ENCODE results near the gene NCKAP5.
A peak's percentile ranks its signal among the peaks of the same experiment; 100 is the strongest.

Gene NCKAP5

DNA sequence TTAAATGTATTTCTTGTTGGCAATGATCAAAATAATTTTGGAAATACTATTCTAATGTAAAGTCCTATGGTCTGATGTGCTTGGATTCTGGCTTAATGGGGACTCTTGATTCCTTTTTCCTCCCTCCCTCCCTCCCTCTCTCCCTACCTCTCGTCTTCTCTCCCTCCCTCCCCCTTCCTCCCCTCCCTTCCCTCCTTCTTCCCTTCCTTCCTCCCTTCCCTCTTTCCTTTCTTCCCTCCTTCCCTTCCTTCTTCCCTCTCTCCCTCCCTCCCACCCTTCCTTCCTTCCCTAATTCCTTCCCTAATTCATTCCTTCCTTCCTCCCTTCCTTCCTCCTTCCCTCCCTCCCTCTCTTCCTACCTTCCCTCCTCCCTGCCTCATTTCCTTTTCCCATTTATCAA is 19.9 kb upstream of the NCKAP5 start:
- Histone ChIP-seq H3K4me2 (ENCODE audit: low read length, poor library complexity, severe bottlenecking) (no peak overlapping the region), H3K36me3 (ENCODE audit: control insufficient read depth in 1 of 2, insufficient read depth in 2 of 2, low read depth in 1 of 2, low read length in 2 of 2) (no peaks in the 10 kb centered on the region), H2BK15ac (ENCODE audit: low read depth, poor library complexity, severe bottlenecking) (no peak overlapping the region), H2AFZ (ENCODE audit: low read depth, low read length) (no peak overlapping the region), H3K14ac (ENCODE audit: low read length in 2 of 2) (no peak overlapping the region), H3K4ac (ENCODE audit: low read depth in 1 of 2, low read length in 2 of 2) (no peak overlapping the region), H3K9me3 (ENCODE audit: control insufficient read depth, low read length) (no peaks in the 10 kb centered on the region), H3K18ac (ENCODE audit: low read depth in 1 of 2, low read length in 2 of 2) (no peak overlapping the region), H3K4me3 (ENCODE audit: insufficient read depth in 1 of 2, low read depth in 1 of 2, low read length in 2 of 2) (no peak overlapping the region), H2BK12ac (ENCODE audit: low read length in 2 of 2) (no peak overlapping the region), H2AK5ac (ENCODE audit: low read length, severe bottlenecking) (no peak overlapping the region), H3K9ac (ENCODE audit: low read length) (no peak overlapping the region), H4K91ac (ENCODE audit: low read length) (no peak overlapping the region), H3K23ac (ENCODE audit: low read length in 2 of 2) (no peak overlapping the region), H3K79me1 (replicated peaks; ENCODE audit: low read length, poor library complexity, severe bottlenecking) (no peaks in the 10 kb centered on the region), H4K8ac (ENCODE audit: low read length) (no peak overlapping the region), H3K4me1 (ENCODE audit: control insufficient read depth, insufficient read depth, low read depth, low read length) (peaks cover 4% of the 10 kb centered on the region), H2BK120ac (ENCODE audit: low read depth, low read length) (no peak overlapping the region), H2BK5ac (ENCODE audit: low read depth, low read length, poor library complexity, severe bottlenecking) (no peak overlapping the region), H3K27ac (ENCODE audit: low read length, poor library complexity, severe bottlenecking) (no peak overlapping the region), H3K27me3 (ENCODE audit: control insufficient read depth in 1 of 2, insufficient read depth in 1 of 2, low read length in 2 of 2) (peaks cover 0 to 4% of the 10 kb centered on the region in 2 experiments)
- 53% methylated on average over 1 of the region's 1 CpG for WGBS
- DNase-seq, result no peak

- Histone ChIP-seq H3K27ac (ENCODE audit: low read length, poor library complexity, severe bottlenecking) (no peak overlapping the region), H2AK5ac (ENCODE audit: low read length, severe bottlenecking) (no peak overlapping the region), H3K18ac (ENCODE audit: low read depth in 1 of 2, low read length in 2 of 2) (no peak overlapping the region), H3K4me1 (ENCODE audit: control insufficient read depth, insufficient read depth, low read depth, low read length) (peaks cover 4% of the 10 kb centered on the region), H3K9ac (ENCODE audit: low read length) (no peak overlapping the region), H2BK120ac (ENCODE audit: low read depth, low read length) (no peak overlapping the region), H3K4me3 (ENCODE audit: insufficient read depth in 1 of 2, low read depth in 1 of 2, low read length in 2 of 2) (no peak overlapping the region), H2BK12ac (ENCODE audit: low read length in 2 of 2) (no peak overlapping the region), H4K8ac (ENCODE audit: low read length) (no peak overlapping the region), H2BK5ac (ENCODE audit: low read depth, low read length, poor library complexity, severe bottlenecking) (no peak overlapping the region), H3K9me3 (ENCODE audit: control insufficient read depth, low read length) (no peaks in the 10 kb centered on the region), H2BK15ac (ENCODE audit: low read depth, poor library complexity, severe bottlenecking) (no peak overlapping the region), H3K4ac (ENCODE audit: low read depth in 1 of 2, low read length in 2 of 2) (no peak overlapping the region), H3K79me1 (replicated peaks; ENCODE audit: low read length, poor library complexity, severe bottlenecking) (no peaks in the 10 kb centered on the region), H3K4me2 (ENCODE audit: low read length, poor library complexity, severe bottlenecking) (no peak overlapping the region), H3K23ac (ENCODE audit: low read length in 2 of 2) (no peak overlapping the region), H2AFZ (ENCODE audit: low read depth, low read length) (no peak overlapping the region), H3K14ac (ENCODE audit: low read length in 2 of 2) (no peak overlapping the region), H3K27me3 (ENCODE audit: control insufficient read depth in 1 of 2, insufficient read depth in 1 of 2, low read length in 2 of 2) (peaks cover 0 to 7% of the 10 kb centered on the region in 2 experiments), H3K36me3 (ENCODE audit: control insufficient read depth in 1 of 2, insufficient read depth in 2 of 2, low read depth in 1 of 2, low read length in 2 of 2) (no peaks in the 10 kb centered on the region), H4K91ac (ENCODE audit: low read length) (no peak overlapping the region)
- WGBS, result 94% methylated on average over 6 of the region's 6 CpGs
- no peak for DNase-seq
These were observed 18.7 kb upstream of the NCKAP5 start for GRCh38 chr2:133586978-133587377.

DNA sequence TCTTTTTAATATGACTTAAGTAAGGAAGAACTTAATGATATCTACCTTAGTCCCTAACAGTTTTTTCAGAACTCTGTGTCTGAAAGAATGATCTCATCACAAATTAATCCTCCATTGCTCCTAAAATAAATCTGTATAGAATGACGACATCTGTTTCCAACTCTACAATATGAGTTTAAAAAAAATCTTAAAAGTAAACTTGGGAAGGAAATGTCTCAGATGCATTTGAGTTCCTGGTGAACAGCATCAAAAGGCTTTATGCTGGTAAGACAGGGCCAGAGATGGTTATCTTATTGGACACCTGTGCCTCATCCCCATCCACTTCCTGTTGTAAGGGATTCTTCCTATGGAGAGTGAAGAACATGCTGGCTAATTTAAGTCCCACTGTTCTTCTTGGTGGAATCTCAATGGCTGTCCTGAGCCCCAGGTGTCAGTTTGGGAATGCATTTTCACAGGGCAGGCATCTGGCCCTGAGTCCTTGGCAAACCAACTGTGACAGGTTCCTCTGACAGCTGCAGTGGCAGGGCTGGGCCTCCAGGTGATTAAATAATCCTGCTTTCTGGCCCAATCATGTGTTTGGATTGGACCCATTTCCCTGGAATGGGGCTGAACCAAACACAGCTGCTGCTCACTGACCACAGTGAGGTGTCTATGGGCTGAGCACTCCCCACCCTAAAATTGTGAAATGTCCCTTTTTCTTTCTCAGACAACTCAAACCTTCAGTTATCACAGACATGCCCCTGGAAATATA is 12.9 kb upstream of the NCKAP5 start:
- peak overlapping the region in 1 of 2 experiments; percentile 27 for H3K14ac ChIP-seq (ENCODE audit: low read length in 2 of 2)
- H4K91ac ChIP-seq (ENCODE audit: low read length), result no peak overlapping the region
- DNase-seq, result no peak
- H2BK15ac ChIP-seq (ENCODE audit: low read depth, poor library complexity, severe bottlenecking), result no peak overlapping the region
- no peak overlapping the region for H3K18ac ChIP-seq (ENCODE audit: low read depth in 1 of 2, low read length in 2 of 2)
- H3K79me1 ChIP-seq (replicated peaks; ENCODE audit: low read length, poor library complexity, severe bottlenecking), result no peaks in the 10 kb centered on the region
- no peak overlapping the region for H2BK120ac ChIP-seq (ENCODE audit: low read depth, low read length)
- H3K9ac ChIP-seq (ENCODE audit: low read length), result no peak overlapping the region
- WGBS, result 60% methylated on average over 1 of the region's 1 CpG
- no peak overlapping the region for H3K23ac ChIP-seq (ENCODE audit: low read length in 2 of 2)
- H3K4me2 ChIP-seq (ENCODE audit: low read length, poor library complexity, severe bottlenecking), result no peak overlapping the region
- H2BK12ac ChIP-seq (ENCODE audit: low read length in 2 of 2), result no peak overlapping the region
- no peak overlapping the region for H3K4me3 ChIP-seq (ENCODE audit: insufficient read depth in 1 of 2, low read depth in 1 of 2, low read length in 2 of 2)
- H4K8ac ChIP-seq (ENCODE audit: low read length), result no peak overlapping the region
- no peaks in the 10 kb centered on the region for H3K36me3 ChIP-seq (ENCODE audit: control insufficient read depth in 1 of 2, insufficient read depth in 2 of 2, low read depth in 1 of 2, low read length in 2 of 2)
- H2BK5ac ChIP-seq (ENCODE audit: low read depth, low read length, poor library complexity, severe bottlenecking), result no peak overlapping the region
- no peak overlapping the region for H2AK5ac ChIP-seq (ENCODE audit: low read length, severe bottlenecking)
- H3K9me3 ChIP-seq (ENCODE audit: control insufficient read depth, low read length), result no peaks in the 10 kb centered on the region
- no peak overlapping the region for H2AFZ ChIP-seq (ENCODE audit: low read depth, low read length)
- no peak overlapping the region for H3K4ac ChIP-seq (ENCODE audit: low read depth in 1 of 2, low read length in 2 of 2)
- no peak overlapping the region for H3K27ac ChIP-seq (ENCODE audit: low read length, poor library complexity, severe bottlenecking)
- H3K4me1 ChIP-seq (ENCODE audit: control insufficient read depth, insufficient read depth, low read depth, low read length), result peaks cover 3% of the 10 kb centered on the region
- peaks cover 0 to 2% of the 10 kb centered on the region in 2 experiments for H3K27me3 ChIP-seq (ENCODE audit: control insufficient read depth in 1 of 2, insufficient read depth in 1 of 2, low read length in 2 of 2)

DNA sequence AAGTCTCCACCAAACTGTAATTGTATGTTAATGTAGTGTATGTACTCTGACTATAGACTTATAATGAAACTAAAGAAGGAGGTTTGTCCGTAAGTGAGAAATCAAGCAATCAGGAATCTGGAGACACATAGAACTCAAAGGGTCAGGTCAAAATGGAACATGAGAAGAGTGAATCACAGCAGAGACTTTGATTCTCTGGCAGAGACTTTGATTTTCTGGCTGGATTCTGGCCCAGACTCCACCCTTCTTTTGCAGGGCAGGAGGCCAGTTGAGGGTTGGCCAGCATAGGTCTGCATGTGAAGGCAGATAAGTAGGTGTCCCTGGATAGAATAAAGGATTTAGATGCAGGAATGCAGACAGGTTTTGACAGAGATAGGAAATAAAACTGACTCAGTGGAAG is 11.0 kb upstream of the NCKAP5 start:
- H3K9me3 ChIP-seq (ENCODE audit: control insufficient read depth, low read length), result no peaks in the 10 kb centered on the region
- no peak overlapping the region for H3K27ac ChIP-seq (ENCODE audit: low read length, poor library complexity, severe bottlenecking)
- H3K18ac ChIP-seq (ENCODE audit: low read depth in 1 of 2, low read length in 2 of 2), result no peak overlapping the region
- no peak overlapping the region for H2BK120ac ChIP-seq (ENCODE audit: low read depth, low read length)
- H3K4me3 ChIP-seq (ENCODE audit: insufficient read depth in 1 of 2, low read depth in 1 of 2, low read length in 2 of 2), result peak overlapping the region in 1 of 2 experiments; percentile 13
- no peak overlapping the region for H2BK5ac ChIP-seq (ENCODE audit: low read depth, low read length, poor library complexity, severe bottlenecking)
- no peak overlapping the region for H2AFZ ChIP-seq (ENCODE audit: low read depth, low read length)
- H3K4me1 ChIP-seq (ENCODE audit: control insufficient read depth, insufficient read depth, low read depth, low read length), result peaks cover 5% of the 10 kb centered on the region
- H3K4me2 ChIP-seq (ENCODE audit: low read length, poor library complexity, severe bottlenecking), result no peak overlapping the region
- H3K23ac ChIP-seq (ENCODE audit: low read length in 2 of 2), result no peak overlapping the region
- no peak overlapping the region for H3K9ac ChIP-seq (ENCODE audit: low read length)
- 96% methylated on average over 1 of the region's 1 CpG for WGBS
- H3K14ac ChIP-seq (ENCODE audit: low read length in 2 of 2), result no peak overlapping the region
- no peak overlapping the region for H2BK15ac ChIP-seq (ENCODE audit: low read depth, poor library complexity, severe bottlenecking)
- no peaks in the 10 kb centered on the region for H3K36me3 ChIP-seq (ENCODE audit: control insufficient read depth in 1 of 2, insufficient read depth in 2 of 2, low read depth in 1 of 2, low read length in 2 of 2)
- H4K91ac ChIP-seq (ENCODE audit: low read length), result no peak overlapping the region
- H3K79me1 ChIP-seq (replicated peaks; ENCODE audit: low read length, poor library complexity, severe bottlenecking), result no peaks in the 10 kb centered on the region
- H4K8ac ChIP-seq (ENCODE audit: low read length), result no peak overlapping the region
- H3K27me3 ChIP-seq (ENCODE audit: control insufficient read depth in 1 of 2, insufficient read depth in 1 of 2, low read length in 2 of 2), result peaks cover 0 to 2% of the 10 kb centered on the region in 2 experiments
- no peak overlapping the region for H3K4ac ChIP-seq (ENCODE audit: low read depth in 1 of 2, low read length in 2 of 2)
- no peak for DNase-seq
- H2BK12ac ChIP-seq (ENCODE audit: low read length in 2 of 2), result no peak overlapping the region
- no peak overlapping the region for H2AK5ac ChIP-seq (ENCODE audit: low read length, severe bottlenecking)
